ENCODE measurements around the gene MYNN.

MYNN gene

DNA sequence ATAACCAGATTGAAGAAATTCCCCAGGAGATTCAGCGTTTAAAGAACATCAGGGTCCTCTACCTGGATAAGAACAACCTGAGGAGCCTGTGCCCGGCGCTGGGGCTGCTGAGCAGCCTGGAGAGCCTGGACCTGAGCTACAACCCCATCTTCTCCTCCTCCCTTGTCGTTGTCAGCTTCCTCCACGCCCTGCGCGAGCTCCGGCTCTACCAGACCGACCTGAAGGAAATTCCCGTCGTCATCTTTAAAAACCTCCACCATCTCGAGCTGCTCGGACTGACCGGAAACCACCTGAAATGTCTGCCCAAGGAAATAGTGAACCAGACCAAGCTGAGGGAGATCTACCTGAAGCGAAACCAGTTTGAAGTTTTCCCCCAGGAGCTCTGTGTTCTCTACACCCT, 48.9 kb downstream of the MYNN start (continued):
- TF ChIP-seq ZNF529 (tag by site-specific recombination; IDR thresholded peaks at IDR 0.05; ENCODE audit: insufficient replicate concordance) = no peak
- TF ChIP-seq SP7 (tag by site-specific recombination; IDR thresholded peaks at IDR 0.05) = no peak
- no peak for TF ChIP-seq ZNF23 (tag by site-specific recombination; IDR thresholded peaks at IDR 0.05; ENCODE audit: borderline replicate concordance)
- TF ChIP-seq, protein P1, sequence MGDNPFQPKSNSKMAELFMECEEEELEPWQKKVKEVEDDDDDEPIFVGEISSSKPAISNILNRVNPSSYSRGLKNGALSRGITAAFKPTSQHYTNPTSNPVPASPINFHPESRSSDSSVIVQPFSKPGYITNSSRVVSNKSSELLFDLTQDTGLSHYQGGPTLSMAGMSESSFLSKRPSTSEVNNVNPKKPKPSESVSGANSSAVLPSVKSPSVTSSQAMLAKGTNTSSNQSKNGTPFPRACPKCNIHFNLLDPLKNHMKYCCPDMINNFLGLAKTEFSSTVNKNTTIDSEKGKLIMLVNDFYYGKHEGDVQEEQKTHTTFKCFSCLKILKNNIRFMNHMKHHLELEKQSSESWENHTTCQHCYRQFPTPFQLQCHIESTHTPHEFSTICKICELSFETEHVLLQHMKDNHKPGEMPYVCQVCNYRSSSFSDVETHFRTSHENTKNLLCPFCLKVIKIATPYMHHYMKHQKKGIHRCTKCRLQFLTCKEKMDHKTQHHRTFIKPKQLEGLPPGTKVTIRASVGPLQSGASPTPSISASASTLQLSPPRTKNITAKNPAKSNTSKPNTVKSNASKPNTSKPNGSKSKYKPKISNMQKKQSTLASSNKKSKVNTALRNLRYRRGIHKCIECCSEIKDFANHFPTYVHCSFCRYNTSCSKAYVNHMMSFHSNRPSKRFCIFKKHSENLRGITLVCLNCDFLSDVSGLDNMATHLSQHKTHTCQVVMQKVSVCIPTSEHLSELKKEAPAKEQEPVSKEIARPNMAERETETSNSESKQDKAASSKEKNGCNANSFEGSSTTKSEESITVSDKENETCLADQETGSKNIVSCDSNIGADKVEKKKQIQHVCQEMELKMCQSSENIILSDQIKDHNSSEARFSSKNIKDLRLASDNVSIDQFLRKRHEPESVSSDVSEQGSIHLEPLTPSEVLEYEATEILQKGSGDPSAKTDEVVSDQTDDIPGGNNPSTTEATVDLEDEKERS (tag by site-specific recombination; IDR thresholded peaks at IDR 0.05) = no peak
- TF ChIP-seq ZFP3 (tag by site-specific recombination; IDR thresholded peaks at IDR 0.05; ENCODE audit: low read depth) = no peak
- TF ChIP-seq ZXDB (tag by site-specific recombination; IDR thresholded peaks at IDR 0.05) = no peak
- TF ChIP-seq ZNF174 (tag by site-specific recombination; IDR thresholded peaks at IDR 0.05) = no peak
- TF ChIP-seq, protein P2, sequence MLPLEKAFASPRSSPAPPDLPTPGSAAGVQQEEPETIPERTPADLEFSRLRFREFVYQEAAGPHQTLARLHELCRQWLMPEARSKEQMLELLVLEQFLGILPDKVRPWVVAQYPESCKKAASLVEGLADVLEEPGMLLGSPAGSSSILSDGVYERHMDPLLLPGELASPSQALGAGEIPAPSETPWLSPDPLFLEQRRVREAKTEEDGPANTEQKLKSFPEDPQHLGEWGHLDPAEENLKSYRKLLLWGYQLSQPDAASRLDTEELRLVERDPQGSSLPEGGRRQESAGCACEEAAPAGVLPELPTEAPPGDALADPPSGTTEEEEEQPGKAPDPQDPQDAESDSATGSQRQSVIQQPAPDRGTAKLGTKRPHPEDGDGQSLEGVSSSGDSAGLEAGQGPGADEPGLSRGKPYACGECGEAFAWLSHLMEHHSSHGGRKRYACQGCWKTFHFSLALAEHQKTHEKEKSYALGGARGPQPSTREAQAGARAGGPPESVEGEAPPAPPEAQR (tag by site-specific recombination; IDR thresholded peaks at IDR 0.05) = no peak

DNA sequence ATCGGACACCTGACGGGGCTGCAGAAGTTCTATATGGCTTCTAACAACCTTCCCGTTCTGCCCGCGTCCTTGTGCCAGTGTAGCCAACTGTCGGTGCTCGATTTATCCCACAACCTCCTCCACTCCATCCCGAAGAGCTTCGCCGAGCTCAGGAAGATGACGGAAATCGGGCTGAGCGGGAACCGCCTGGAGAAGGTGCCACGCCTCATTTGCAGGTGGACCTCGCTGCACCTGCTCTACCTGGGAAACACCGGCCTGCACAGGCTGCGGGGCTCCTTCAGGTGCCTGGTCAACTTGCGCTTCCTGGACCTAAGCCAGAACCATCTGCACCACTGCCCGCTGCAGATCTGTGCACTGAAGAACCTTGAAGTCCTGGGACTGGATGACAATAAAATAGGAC, 49.3 kb downstream of the MYNN start:
- no peak overlapping the region for H3K27ac ChIP-seq (ENCODE audit: extremely low read depth, low read depth, low read length)
- no peaks in the 10 kb centered on the region for H3K36me3 ChIP-seq (ENCODE audit: control insufficient read depth in 2 of 2, insufficient read depth in 1 of 2, low read length in 2 of 2)
- TF ChIP-seq ZNF416 (tag by site-specific recombination; IDR thresholded peaks at IDR 0.05) (no peak), ZNF791 (tag by site-specific recombination; IDR thresholded peaks at IDR 0.05) (no peak), ZNF394 (tag by site-specific recombination; IDR thresholded peaks at IDR 0.05; ENCODE audit: borderline replicate concordance) (no peak), ZEB2 (tag by site-specific recombination; IDR thresholded peaks at IDR 0.05) (no peak), ZNF701 (tag by site-specific recombination; IDR thresholded peaks at IDR 0.05) (no peak), SP3 (tag by site-specific recombination; IDR thresholded peaks at IDR 0.05) (no peak), ZNF19 (tag by site-specific recombination; IDR thresholded peaks at IDR 0.05; ENCODE audit: low read depth) (no peak), ZNF501 (tag by site-specific recombination; IDR thresholded peaks at IDR 0.05) (no peak)
- TF ChIP-seq, protein P3, sequence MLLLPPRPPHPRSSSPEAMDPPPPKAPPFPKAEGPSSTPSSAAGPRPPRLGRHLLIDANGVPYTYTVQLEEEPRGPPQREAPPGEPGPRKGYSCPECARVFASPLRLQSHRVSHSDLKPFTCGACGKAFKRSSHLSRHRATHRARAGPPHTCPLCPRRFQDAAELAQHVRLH (tag by site-specific recombination; IDR thresholded peaks at IDR 0.05) = no peak
- TF ChIP-seq, protein P4, sequence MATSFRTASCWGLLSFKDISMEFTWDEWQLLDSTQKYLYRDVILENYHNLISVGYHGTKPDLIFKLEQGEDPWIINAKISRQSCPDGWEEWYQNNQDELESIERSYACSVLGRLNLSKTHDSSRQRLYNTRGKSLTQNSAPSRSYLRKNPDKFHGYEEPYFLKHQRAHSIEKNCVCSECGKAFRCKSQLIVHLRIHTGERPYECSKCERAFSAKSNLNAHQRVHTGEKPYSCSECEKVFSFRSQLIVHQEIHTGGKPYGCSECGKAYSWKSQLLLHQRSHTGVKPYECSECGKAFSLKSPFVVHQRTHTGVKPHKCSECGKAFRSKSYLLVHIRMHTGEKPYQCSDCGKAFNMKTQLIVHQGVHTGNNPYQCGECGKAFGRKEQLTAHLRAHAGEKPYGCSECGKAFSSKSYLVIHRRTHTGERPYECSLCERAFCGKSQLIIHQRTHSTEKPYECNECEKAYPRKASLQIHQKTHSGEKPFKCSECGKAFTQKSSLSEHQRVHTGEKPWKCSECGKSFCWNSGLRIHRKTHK (tag by site-specific recombination; IDR thresholded peaks at IDR 0.05) = no peak
- TF ChIP-seq, protein P5, sequence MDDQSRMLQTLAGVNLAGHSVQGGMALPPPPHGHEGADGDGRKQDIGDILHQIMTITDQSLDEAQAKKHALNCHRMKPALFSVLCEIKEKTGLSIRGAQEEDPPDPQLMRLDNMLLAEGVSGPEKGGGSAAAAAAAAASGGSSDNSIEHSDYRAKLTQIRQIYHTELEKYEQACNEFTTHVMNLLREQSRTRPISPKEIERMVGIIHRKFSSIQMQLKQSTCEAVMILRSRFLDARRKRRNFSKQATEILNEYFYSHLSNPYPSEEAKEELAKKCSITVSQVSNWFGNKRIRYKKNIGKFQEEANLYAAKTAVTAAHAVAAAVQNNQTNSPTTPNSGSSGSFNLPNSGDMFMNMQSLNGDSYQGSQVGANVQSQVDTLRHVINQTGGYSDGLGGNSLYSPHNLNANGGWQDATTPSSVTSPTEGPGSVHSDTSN (CRISPR knock-in tag; IDR thresholded peaks at IDR 0.05) = no peak
- TF ChIP-seq, protein P6, sequence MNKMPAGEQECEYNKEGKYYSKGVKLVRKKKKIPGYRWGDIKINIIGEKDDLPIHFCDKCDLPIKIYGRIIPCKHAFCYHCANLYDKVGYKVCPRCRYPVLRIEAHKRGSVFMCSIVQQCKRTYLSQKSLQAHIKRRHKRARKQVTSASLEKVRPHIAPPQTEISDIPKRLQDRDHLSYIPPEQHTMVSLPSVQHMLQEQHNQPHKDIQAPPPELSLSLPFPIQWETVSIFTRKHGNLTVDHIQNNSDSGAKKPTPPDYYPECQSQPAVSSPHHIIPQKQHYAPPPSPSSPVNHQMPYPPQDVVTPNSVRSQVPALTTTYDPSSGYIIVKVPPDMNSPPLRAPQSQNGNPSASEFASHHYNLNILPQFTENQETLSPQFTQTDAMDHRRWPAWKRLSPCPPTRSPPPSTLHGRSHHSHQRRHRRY (tag by site-specific recombination; IDR thresholded peaks at IDR 0.05) = no peak
- TF ChIP-seq, protein P7, sequence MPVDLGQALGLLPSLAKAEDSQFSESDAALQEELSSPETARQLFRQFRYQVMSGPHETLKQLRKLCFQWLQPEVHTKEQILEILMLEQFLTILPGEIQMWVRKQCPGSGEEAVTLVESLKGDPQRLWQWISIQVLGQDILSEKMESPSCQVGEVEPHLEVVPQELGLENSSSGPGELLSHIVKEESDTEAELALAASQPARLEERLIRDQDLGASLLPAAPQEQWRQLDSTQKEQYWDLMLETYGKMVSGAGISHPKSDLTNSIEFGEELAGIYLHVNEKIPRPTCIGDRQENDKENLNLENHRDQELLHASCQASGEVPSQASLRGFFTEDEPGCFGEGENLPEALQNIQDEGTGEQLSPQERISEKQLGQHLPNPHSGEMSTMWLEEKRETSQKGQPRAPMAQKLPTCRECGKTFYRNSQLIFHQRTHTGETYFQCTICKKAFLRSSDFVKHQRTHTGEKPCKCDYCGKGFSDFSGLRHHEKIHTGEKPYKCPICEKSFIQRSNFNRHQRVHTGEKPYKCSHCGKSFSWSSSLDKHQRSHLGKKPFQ (tag by site-specific recombination; IDR thresholded peaks at IDR 0.05) = no peak
- CTCF ChIA-PET = no interaction called here
- H3K9me3 ChIP-seq (ENCODE audit: control insufficient read depth, insufficient read depth, low read depth, low read length) = no peaks in the 10 kb centered on the region
- POLR2A ChIA-PET = no interaction called here
- H3K4me3 ChIP-seq (ENCODE audit: low read depth, low read length) = no peak overlapping the region
- H3K4me1 ChIP-seq (ENCODE audit: control insufficient read depth, insufficient read depth, low read length) = no peaks in the 10 kb centered on the region
